Left colon (tissue), 2 donors: ENCODE results near the gene MTA3. TPM values are rescaled to one million over a fixed set of nuclear protein-coding genes. Genes with fewer than 3 reads are reported as not detected.

ENCODE experiments used
- ATAC-seq: fragments of 200-7000 bp; cut with Tn5 transposase; one replicate; pipeline ENCODE4 v1.9.1; 2020; ENCODE audit warnings: mild to moderate bottlenecking, moderate library complexity
- DNase-seq, 2 donors: peaks; one replicate each; pipeline ENCODE4 v3.0.0-alpha.2; 2020
- intact Hi-C, 2 donors: fragments of 100-400 bp; cut with DNase I in 1 of 2; cut with micrococcal nuclease in 1 of 2; formaldehyde crosslinking; loops; one replicate each; pipeline versions ENCODE4 v1.11.2 to v1.14.0; 2022; cut with DNase I, micrococcal nuclease
- total RNA-seq, 2 donors: library from RNA; stranded (reverse); fragmentation: NEBNext Ultra II Directional; extraction: Animal tissue kit (Norgen Biotek cat#: 25700); gene quantifications; one replicate each; pipeline ENCODE4 v1.2.1, GENCODE V29; 2021
- donor health status: DM: no; HTN: no; CAD: no.
- donor health status: DM: yes; HTN: yes; CAD: no.

MTA3 gene
- total RNA-seq, 2 donors from 2014 or later, result 39.1 to 47.4 TPM

- no peak for ATAC-seq
- intact Hi-C loops, result no loop called here
- no peak for DNase-seq
These were observed 220.0 kb downstream of the MTA3 start for GRCh38 chr2:42788478-42788793.

GRCh38 chr2:42788882-42789281 lies 220.4 kb downstream of the MTA3 start:
- ATAC-seq (no peak), DNase-seq (no peak)
- intact Hi-C loops, result no loop called here

GRCh38 chr2:42789751-42790150 lies 221.3 kb downstream of the MTA3 start:
- intact Hi-C loops, result no loop called here
- no peak for ATAC-seq
- DNase-seq, result no peak

GRCh38 chr2:42791606-42792005 lies 223.2 kb downstream of the MTA3 start:
- DNase-seq (no peak), ATAC-seq (no peak)

GRCh38 chr2:42792087-42792582 lies 223.7 kb downstream of the MTA3 start:
- ATAC-seq (peak; percentile 15), DNase-seq (no peak)
- intact Hi-C loops, result no loop called here

More at GRCh38 chr2:42791606-42792005, 223.2 kb downstream of the MTA3 start:
- intact Hi-C loops, result no loop called here

- intact Hi-C loops, result no loop called here
- ATAC-seq, result peak; percentile 83
- DNase-seq, result peak; percentile 58 to 76
These were observed 224.3 kb downstream of the MTA3 start, which contains the start of gene HAAO for GRCh38 chr2:42792583-42793333. HAAO (minus strand) TSS chr2:42792583; CDS start chr2:42792536, 47 bp downstream.

- intact Hi-C loops, result no loop called here
- ATAC-seq (no peak), DNase-seq (no peak)
These were observed 225.2 kb downstream of the MTA3 start for GRCh38 chr2:42793334-42794270.

- no peak for DNase-seq
- no peak for ATAC-seq
- intact Hi-C loops, result no loop called here
These were observed 226.0 kb downstream of the MTA3 start for GRCh38 chr2:42794271-42795046.

GRCh38 chr2:42795275-42795674 lies 226.8 kb downstream of the MTA3 start:
- no peak for ATAC-seq
- intact Hi-C loops, result no loop called here
- DNase-seq, result no peak

- DNase-seq, result no peak
- peak; percentile 7 for ATAC-seq
- intact Hi-C loops, result no loop called here
These were observed 227.4 kb downstream of the MTA3 start for GRCh38 chr2:42795841-42796301.

GRCh38 chr2:42796427-42797248 lies 228.2 kb downstream of the MTA3 start:
- no peak for DNase-seq
- no peak for ATAC-seq
- intact Hi-C loops, result no loop called here

GRCh38 chr2:42797281-42797680 lies 228.8 kb downstream of the MTA3 start:
- intact Hi-C loops, result no loop called here
- DNase-seq, result no peak
- no peak for ATAC-seq

- intact Hi-C loops, result no loop called here
- ATAC-seq, result no peak
- DNase-seq, result no peak
These were observed 231.4 kb downstream of the MTA3 start for GRCh38 chr2:42799881-42800280.

GRCh38 chr2:42800461-42800962 lies 232.1 kb downstream of the MTA3 start:
- no peak for DNase-seq
- intact Hi-C loops, result no loop called here
- ATAC-seq, result no peak

- intact Hi-C loops, result no loop called here
- DNase-seq, result no peak
- ATAC-seq, result no peak
These were observed 232.5 kb downstream of the MTA3 start for GRCh38 chr2:42800981-42801380.

- no peak for DNase-seq
- no peak for ATAC-seq
- intact Hi-C loops, result no loop called here
These were observed 232.9 kb downstream of the MTA3 start for GRCh38 chr2:42801381-42801780.

GRCh38 chr2:42802150-42802549 lies 233.7 kb downstream of the MTA3 start:
- intact Hi-C loops, result no loop called here
- ATAC-seq (no peak), DNase-seq (no peak)

- no peak for ATAC-seq
- intact Hi-C loops, result no loop called here
- DNase-seq, result no peak
These were observed 235.9 kb downstream of the MTA3 start for GRCh38 chr2:42804338-42804737.
